Activated CD8-positive, alpha-beta memory T cell treated with anti-CD3 and anti-CD28 coated beads for 36 hours (primary cell): ENCODE measurements around the gene NPM1. TPM values are rescaled to one million over a fixed set of nuclear protein-coding genes. Genes with fewer than 3 reads are reported as not detected.

Source experiments
- CTCF ChIA-PET: fragments of 350-600 bp; sonication (Branson Sonifier 250); formaldehyde crosslinking; loops from one replicate; lab custom pipeline; 2021; ENCODE audit warnings: antibody characterized with exemption; lab: Charles Lee
- POLR2A ChIA-PET: fragments of 350-600 bp; sonication (Branson Sonifier 250); formaldehyde crosslinking; loops from one replicate; lab custom pipeline; 2021; ENCODE audit warnings: antibody characterized with exemption; lab: Charles Lee
- total RNA-seq, 2 experiments: library from RNA; stranded (reverse); gene quantifications; one replicate each; pipeline ENCODE4 v1.2.3, GENCODE V29; 2021

NPM1 gene
- total RNA-seq, 2 experiments from 2014 or later = 4,582 to 4,673 TPM

- ChIA-PET POLR2A (no interaction called here), CTCF (no interaction called here)
Measured at GRCh38 chr5:171433982-171434676, 46.5 kb downstream of the NPM1 start.

- POLR2A ChIA-PET = no interaction called here
Measured at GRCh38 chr5:171434874-171435273, 47.2 kb downstream of the NPM1 start.

GRCh38 chr5:171435908-171436307 is 48.3 kb downstream of the NPM1 start:
- CTCF ChIA-PET = no interaction called here
- POLR2A ChIA-PET = no interaction called here

More at GRCh38 chr5:171434874-171435273, 47.2 kb downstream of the NPM1 start:
- CTCF ChIA-PET = no interaction called here

- ChIA-PET CTCF (no interaction called here), POLR2A (no interaction called here)
Measured at GRCh38 chr5:171436804-171437285, 49.2 kb downstream of the NPM1 start.

- CTCF ChIA-PET = no interaction called here
- POLR2A ChIA-PET = no interaction called here
Measured at GRCh38 chr5:171437286-171437821, 49.7 kb downstream of the NPM1 start.

GRCh38 chr5:171438738-171439137 is 51.1 kb downstream of the NPM1 start:
- ChIA-PET CTCF (no interaction called here), POLR2A (no interaction called here)

- POLR2A ChIA-PET = no interaction called here
- CTCF ChIA-PET = no interaction called here
Measured at GRCh38 chr5:171441246-171441791, 53.7 kb downstream of the NPM1 start.

GRCh38 chr5:171442287-171443042 is 54.8 kb downstream of the NPM1 start:
- CTCF ChIA-PET = no interaction called here
- POLR2A ChIA-PET = no interaction called here

GRCh38 chr5:171444582-171444981 is 56.9 kb downstream of the NPM1 start:
- ChIA-PET CTCF (no interaction called here), POLR2A (no interaction called here)

GRCh38 chr5:171445644-171446516 is 58.2 kb downstream of the NPM1 start:
- CTCF ChIA-PET = no interaction called here
- POLR2A ChIA-PET = no interaction called here

GRCh38 chr5:171447226-171447625 is 59.6 kb downstream of the NPM1 start:
- ChIA-PET CTCF (no interaction called here), POLR2A (no interaction called here)

GRCh38 chr5:171449426-171449825 is 61.8 kb downstream of the NPM1 start:
- ChIA-PET POLR2A (no interaction called here), CTCF (no interaction called here)

GRCh38 chr5:171450423-171451331 is 63.0 kb downstream of the NPM1 start:
- POLR2A ChIA-PET = no interaction called here
- CTCF ChIA-PET = no interaction called here

GRCh38 chr5:171451421-171451820 is 63.8 kb downstream of the NPM1 start:
- POLR2A ChIA-PET = no interaction called here

GRCh38 chr5:171453056-171453725 is 65.5 kb downstream of the NPM1 start:
- ChIA-PET POLR2A (no interaction called here), CTCF (no interaction called here)

More at GRCh38 chr5:171451421-171451820, 63.8 kb downstream of the NPM1 start:
- CTCF ChIA-PET = interaction anchor here (0.6 kb wide), 1 partner anchor 1671 kb away, joined by 6 read pairs; no protein-coding TSS in a partner anchor

GRCh38 chr5:171453988-171454387 is 66.3 kb downstream of the NPM1 start:
- ChIA-PET CTCF (no interaction called here), POLR2A (no interaction called here)

GRCh38 chr5:171454549-171454948 is 66.9 kb downstream of the NPM1 start:
- ChIA-PET POLR2A (no interaction called here), CTCF (no interaction called here)

- ChIA-PET POLR2A (no interaction called here), CTCF (no interaction called here)
Measured at GRCh38 chr5:171455522-171455921, 67.9 kb downstream of the NPM1 start.
